IMR-90 (cell line): ENCODE results near the gene PLAAT2. TPM values are rescaled to one million over a fixed set of nuclear protein-coding genes. Genes with fewer than 3 reads are reported as not detected.

Experiments
- ATAC-seq: fragments of 200-7000 bp; cut with Tn5 transposase; 2 replicates; pipeline ENCODE4 v1.9.1; 2020; ENCODE audit warnings: low read depth, mild to moderate bottlenecking, moderate library complexity
- BruUV-seq: library from RNA; stranded (reverse); fragments of 400-500 nt; replicated peaks from 2 replicates; lab custom pipeline; 2021; lab: Mats Ljungman, UMichigan
- CTCF ChIA-PET: fragments of 300-600 bp; formaldehyde crosslinking; extraction: SDS; loops from one replicate; lab custom pipeline; 2021; ENCODE audit warnings: antibody characterized with exemption; lab: Yijun Ruan, JAX
- POLR2A ChIA-PET: fragments of 300-600 bp; sonication (Branson Sonifier 250); formaldehyde crosslinking; loops from one replicate; lab custom pipeline; 2022; ENCODE audit warnings: antibody characterized with exemption; ENCODE audit not compliant: unreplicated experiment; lab: Charles Lee
- DNase-seq: peaks from one replicate; pipeline ENCODE4 v3.0.0; 2013
- H2AFZ ChIP-seq: replicated peaks from 2 replicates; pipeline ENCODE3; 2013; ENCODE audit warnings: low read length, mild to moderate bottlenecking; ENCODE audit not compliant: poor library complexity
- H2AK5ac ChIP-seq: 2 replicates; pipeline ENCODE4 v1.6.1; 2013; ENCODE audit warnings: low read depth, low read length, inconsistent platforms
- H2AK9ac ChIP-seq: replicated peaks from 2 replicates; pipeline ENCODE3; 2013; ENCODE audit warnings: mild to moderate bottlenecking, low read depth, low read length, moderate library complexity; ENCODE audit not compliant: poor library complexity
- H2BK120ac ChIP-seq: 2 replicates; pipeline ENCODE4 v1.6.1; 2013; ENCODE audit warnings: low read depth, low read length, inconsistent platforms
- H2BK15ac ChIP-seq: 3 replicates; pipeline ENCODE4 v1.6.1; 2013; ENCODE audit warnings: low read depth, low read length, inconsistent platforms
- H2BK20ac ChIP-seq: 2 replicates; pipeline ENCODE4 v1.6.1; 2013; ENCODE audit warnings: low read depth, mild to moderate bottlenecking, inconsistent platforms, low read length, moderate library complexity
- H2BK5ac ChIP-seq: 2 replicates; pipeline ENCODE4 v1.6.1; 2013; ENCODE audit warnings: mild to moderate bottlenecking, low read depth, low read length, inconsistent platforms; ENCODE audit not compliant: poor library complexity, severe bottlenecking
- H3K14ac ChIP-seq: replicated peaks from 2 replicates; pipeline ENCODE4 v1.6.1; 2013; ENCODE audit warnings: low read depth, low read length, inconsistent platforms
- H3K18ac ChIP-seq: 2 replicates; pipeline ENCODE4 v1.6.1; 2013; ENCODE audit warnings: low read depth, low read length, control low read depth
- H3K23ac ChIP-seq: 2 replicates; pipeline ENCODE4 v1.6.1; 2013; ENCODE audit warnings: low read depth, low read length, inconsistent platforms
- H3K27ac ChIP-seq: 2 replicates; pipeline ENCODE4 v1.5.1; 2013; ENCODE audit warnings: mild to moderate bottlenecking, control low read depth, low read length; ENCODE audit not compliant: insufficient read depth
- H3K27me3 ChIP-seq: 2 replicates; pipeline ENCODE4 v1.6.1; 2013; ENCODE audit warnings: low read length; ENCODE audit not compliant: control insufficient read depth, insufficient read depth
- H3K36me3 ChIP-seq: 2 replicates; pipeline ENCODE4 v1.6.1; 2013; ENCODE audit warnings: low read length, mixed read lengths; ENCODE audit not compliant: control insufficient read depth, insufficient read depth
- H3K4ac ChIP-seq: 2 replicates; pipeline ENCODE4 v1.6.1; 2013; ENCODE audit warnings: low read depth, low read length, inconsistent platforms
- H3K4me1 ChIP-seq: 2 replicates; pipeline ENCODE4 v1.6.1; 2013; ENCODE audit warnings: low read length, mixed read lengths; ENCODE audit not compliant: control insufficient read depth, insufficient read depth
- H3K4me2 ChIP-seq: 2 replicates; pipeline ENCODE4 v1.6.1; 2013; ENCODE audit warnings: low read depth, mild to moderate bottlenecking, control low read depth, low read length, moderate library complexity
- H3K4me3 ChIP-seq: 2 replicates; pipeline ENCODE4 v1.5.1; 2013; ENCODE audit warnings: low read depth, mild to moderate bottlenecking, control low read depth, low read length, moderate library complexity; ENCODE audit not compliant: insufficient read depth
- H3K56ac ChIP-seq: 2 replicates; pipeline ENCODE4 v1.6.1; 2013; ENCODE audit warnings: low read length, inconsistent platforms; ENCODE audit not compliant: insufficient read depth; ENCODE audit errors: extremely low read depth
- H3K79me1 ChIP-seq, 2 experiments: 2 replicates each; pipeline ENCODE4 v1.6.1; 2013; ENCODE audit warnings: low read length in 2 of 2, inconsistent platforms in 1 of 2, low read depth in 1 of 2
- H3K9ac ChIP-seq: 2 replicates; pipeline ENCODE4 v1.6.1; 2013; ENCODE audit warnings: low read depth, low read length, control low read depth
- H3K9me1 ChIP-seq: 2 replicates; pipeline ENCODE4 v1.6.1; 2013; ENCODE audit warnings: low read length, inconsistent platforms; ENCODE audit not compliant: insufficient read depth
- H3K9me3 ChIP-seq: 2 replicates; pipeline ENCODE4 v1.6.1; 2013; ENCODE audit warnings: low read length; ENCODE audit not compliant: control insufficient read depth, insufficient read depth
- H4K20me1 ChIP-seq: 2 replicates; pipeline ENCODE4 v1.6.1; 2013; ENCODE audit warnings: low read length, inconsistent platforms; ENCODE audit not compliant: insufficient read depth
- H4K5ac ChIP-seq: 2 replicates; pipeline ENCODE4 v1.6.1; 2013; ENCODE audit warnings: mild to moderate bottlenecking, low read depth, low read length, control low read depth
- H4K8ac ChIP-seq, 2 experiments: 2 replicates each; pipeline ENCODE4 v1.6.1; 2013; ENCODE audit warnings: low read depth in 2 of 2, low read length in 2 of 2, control low read depth in 1 of 2, inconsistent platforms in 1 of 2
- H4K91ac ChIP-seq: 2 replicates; pipeline ENCODE4 v1.6.1; 2013; ENCODE audit warnings: low read depth, low read length, inconsistent platforms; ENCODE audit not compliant: insufficient read depth
- BHLHE40 ChIP-seq: fragments of 150-350 bp; IDR thresholded peaks from 2 replicates; pipeline ENCODE4 v1.6.1; 2016; ENCODE audit warnings: mild to moderate bottlenecking, low read depth, low read length
- CEBPB ChIP-seq: IDR thresholded peaks from 2 replicates; pipeline ENCODE4 v1.6.1; 2012; ENCODE audit warnings: low read depth, low read length, improper control_type of control experiment
- CHD1 ChIP-seq: IDR thresholded peaks from 2 replicates; pipeline ENCODE4 v1.6.1; 2012; ENCODE audit warnings: low read depth, low read length, improper control_type of control experiment
- FOS ChIP-seq: fragments of 150-350 bp; IDR thresholded peaks from 2 replicates; pipeline ENCODE4 v1.6.1; 2016; ENCODE audit warnings: low read depth, low read length
- MAFK ChIP-seq: IDR thresholded peaks from 2 replicates; pipeline ENCODE4 v1.6.1; 2012; ENCODE audit warnings: low read depth, low read length, improper control_type of control experiment
- MAZ ChIP-seq: IDR thresholded peaks from 2 replicates; pipeline ENCODE4 v1.6.1; 2012; ENCODE audit warnings: low read depth, mild to moderate bottlenecking, low read length, improper control_type of control experiment, moderate library complexity, borderline replicate concordance
- POLR2A ChIP-seq: IDR thresholded peaks from 2 replicates; pipeline ENCODE4 v1.6.1; 2012; ENCODE audit warnings: mild to moderate bottlenecking, low read depth, low read length
- RAD21 ChIP-seq: IDR thresholded peaks from 2 replicates; pipeline ENCODE4 v1.6.1; 2012; ENCODE audit warnings: low read length, improper control_type of control experiment
- RCOR1 ChIP-seq: IDR thresholded peaks from 2 replicates; pipeline ENCODE4 v1.6.1; 2012; ENCODE audit warnings: mild to moderate bottlenecking, low read length, improper control_type of control experiment; ENCODE audit not compliant: insufficient replicate concordance
- RFX5 ChIP-seq: IDR thresholded peaks from 2 replicates; pipeline ENCODE4 v1.8.0; 2012; ENCODE audit warnings: low read depth, mild to moderate bottlenecking, low read length, moderate library complexity
- WGBS, 2 experiments: methylation state at CpG; one replicate each; pipeline versions ENCODE4 v1.1.5 to v1.1.7; 2013; ENCODE audit warnings: missing lambda C conversion rate in 2 of 2; ENCODE audit not compliant: insufficient read length in 1 of 2; ENCODE audit errors: extremely low coverage in 2 of 2; 5-methylcytosine and 5-hydroxymethylcytosine counted together
- dilution Hi-C: fragments of 300-500 bp; cut with HindIII; formaldehyde crosslinking; loops from one replicate; pipeline ENCODE4 v1.14.3; 2018; ENCODE audit warnings: low sequenced_read_pairs; ENCODE audit not compliant: unreplicated experiment
- in situ Hi-C: fragments of 300-500 bp; cut with MboI; formaldehyde crosslinking; loops from 3 replicates; pipeline ENCODE4 v1.14.3; 2019; ENCODE audit warnings: low sequenced_read_pairs, inconsistent platforms, mixed read lengths
- intact Hi-C: fragments of 100-400 bp; cut with micrococcal nuclease; formaldehyde crosslinking; loops from 2 replicates; pipeline ENCODE4 v1.10.0; 2022
- polyA plus RNA-seq, 3 experiments: library from polyadenylated mRNA; depleted of rRNA; stranded (reverse); fragments of >200 nt; gene quantifications; 2 replicates each; pipeline ENCODE4 v1.2.3, GENCODE V29; 2012; ENCODE audit warnings: low replicate concordance in 1 of 3
- total RNA-seq: library from RNA; depleted of rRNA; stranded (reverse); fragments of >200 nt; gene quantifications from 2 replicates; pipeline ENCODE4 v1.2.3, GENCODE V29; 2012
- TF ChIP-seq, protein P1 (sequence below): fragments of 150-350 bp; IDR thresholded peaks from 2 replicates; pipeline ENCODE4 v1.6.1; 2017; ENCODE audit warnings: mild to moderate bottlenecking, antibody characterized with exemption, low read length, low read depth
- TF ChIP-seq, protein P2 (sequence below): fragments of 150-350 bp; IDR thresholded peaks from 2 replicates; pipeline ENCODE4 v1.6.1; 2016; ENCODE audit warnings: low read depth, mild to moderate bottlenecking, low read length, moderate library complexity, borderline replicate concordance

PLAAT2 gene
- total and polyA plus RNA-seq, 2 of the 4 experiments (the other 2 are of a cell fraction): not detected

DNA sequence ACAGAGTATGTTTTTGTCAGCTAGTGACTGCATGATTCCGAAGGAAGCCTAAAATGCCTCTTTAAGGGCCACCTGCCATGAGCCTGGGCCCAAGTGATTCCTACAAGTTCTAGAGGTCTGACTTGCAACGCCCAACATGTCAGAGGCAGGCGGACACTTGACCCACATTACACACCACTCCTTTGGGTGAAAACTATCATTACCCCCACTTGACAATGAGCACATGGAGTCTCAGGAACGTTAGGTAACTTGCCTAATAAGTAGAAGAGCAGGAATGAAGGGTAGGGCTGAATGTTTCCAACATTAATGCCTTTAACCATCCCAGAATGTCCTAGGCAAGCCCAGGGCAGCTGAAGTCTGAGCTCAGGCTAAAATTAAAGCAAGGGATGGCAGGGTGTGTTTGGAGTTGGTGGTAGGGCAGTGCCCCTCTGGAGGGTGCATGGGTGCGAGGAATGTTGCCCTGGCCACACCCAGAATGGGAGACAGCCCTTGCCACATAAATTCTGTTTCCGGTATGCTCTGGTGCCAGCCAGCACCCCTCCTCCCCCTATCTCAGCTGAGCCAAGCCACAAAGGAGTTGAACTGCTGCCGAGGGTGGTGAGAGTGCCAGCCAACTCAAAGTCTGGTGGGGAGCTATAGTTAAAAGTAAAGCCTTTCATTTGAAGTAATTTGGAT, 2.5 kb downstream of the PLAAT2 start:
- H2BK15ac ChIP-seq: no peak overlapping the region
- H2BK5ac ChIP-seq: no peak overlapping the region
- TF ChIP-seq CHD1: no peak
- TF ChIP-seq CEBPB: no peak
- TF ChIP-seq, protein P1, sequence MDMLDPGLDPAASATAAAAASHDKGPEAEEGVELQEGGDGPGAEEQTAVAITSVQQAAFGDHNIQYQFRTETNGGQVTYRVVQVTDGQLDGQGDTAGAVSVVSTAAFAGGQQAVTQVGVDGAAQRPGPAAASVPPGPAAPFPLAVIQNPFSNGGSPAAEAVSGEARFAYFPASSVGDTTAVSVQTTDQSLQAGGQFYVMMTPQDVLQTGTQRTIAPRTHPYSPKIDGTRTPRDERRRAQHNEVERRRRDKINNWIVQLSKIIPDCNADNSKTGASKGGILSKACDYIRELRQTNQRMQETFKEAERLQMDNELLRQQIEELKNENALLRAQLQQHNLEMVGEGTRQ: no peak
- no peak for TF ChIP-seq BHLHE40
- no peak for TF ChIP-seq RCOR1
- TF ChIP-seq MAFK: no peak
- no peak for TF ChIP-seq RFX5
- TF ChIP-seq FOS: no peak
- no peak for TF ChIP-seq RAD21
- no peak for TF ChIP-seq POLR2A
- no peak for TF ChIP-seq MAZ
- TF ChIP-seq, protein P2, sequence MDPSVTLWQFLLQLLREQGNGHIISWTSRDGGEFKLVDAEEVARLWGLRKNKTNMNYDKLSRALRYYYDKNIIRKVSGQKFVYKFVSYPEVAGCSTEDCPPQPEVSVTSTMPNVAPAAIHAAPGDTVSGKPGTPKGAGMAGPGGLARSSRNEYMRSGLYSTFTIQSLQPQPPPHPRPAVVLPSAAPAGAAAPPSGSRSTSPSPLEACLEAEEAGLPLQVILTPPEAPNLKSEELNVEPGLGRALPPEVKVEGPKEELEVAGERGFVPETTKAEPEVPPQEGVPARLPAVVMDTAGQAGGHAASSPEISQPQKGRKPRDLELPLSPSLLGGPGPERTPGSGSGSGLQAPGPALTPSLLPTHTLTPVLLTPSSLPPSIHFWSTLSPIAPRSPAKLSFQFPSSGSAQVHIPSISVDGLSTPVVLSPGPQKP: no peak
- no peak overlapping the region for H4K5ac ChIP-seq
- no peak overlapping the region for H3K4me3 ChIP-seq
- no peaks in the 10 kb centered on the region for H3K36me3 ChIP-seq
- WGBS, 2 experiments: 40% methylated on average over 1 of the region's 7 CpGs; no CpG with 5 or more reads in 1 of the 2 experiments
- ChIA-PET CTCF (no interaction called here), POLR2A (no interaction called here)
- no peak overlapping the region for H3K18ac ChIP-seq
- H4K91ac ChIP-seq: no peak overlapping the region
- no peak for DNase-seq
- no peak overlapping the region for H3K23ac ChIP-seq
- H3K79me1 ChIP-seq: no peaks in the 10 kb centered on the region
- no peak overlapping the region for H4K8ac ChIP-seq
- peaks cover 44% of the 10 kb centered on the region for H3K27me3 ChIP-seq
- H2AK5ac ChIP-seq: no peak overlapping the region
- ATAC-seq: no peak
- in situ Hi-C loops (no loop called here), intact Hi-C loops (no loop called here), dilution Hi-C loops (no loop called here)
- H2BK20ac ChIP-seq: no peak overlapping the region
- H3K4me1 ChIP-seq: no peaks in the 10 kb centered on the region
- no peak overlapping the region for H2BK120ac ChIP-seq
- no peaks in the 10 kb centered on the region for H4K20me1 ChIP-seq
- no peak overlapping the region for H3K9ac ChIP-seq
- no peak overlapping the region for H3K14ac ChIP-seq
- no peak overlapping the region for H3K56ac ChIP-seq
- H3K4ac ChIP-seq: no peak overlapping the region
- no peak overlapping the region for H2AK9ac ChIP-seq
- no TSS peak for BruUV-seq
- H2AFZ ChIP-seq: no peak overlapping the region
- H3K27ac ChIP-seq: no peak overlapping the region
- no peak overlapping the region for H3K4me2 ChIP-seq
- H3K9me1 ChIP-seq: no peaks in the 10 kb centered on the region
- no peaks in the 10 kb centered on the region for H3K9me3 ChIP-seq
